Cardiac muscle cell (in vitro differentiated cells and primary cell): ENCODE results near the gene ZEB2. TPM values are rescaled to one million over a fixed set of nuclear protein-coding genes. Genes with fewer than 3 reads are reported as not detected.

ENCODE experiments used
- DNase-seq, 2 donors: peaks; one replicate each; pipeline versions ENCODE4 v3.0.0 to v3.0.0-alpha.2; 2010 to 2017; ENCODE audit warnings: low read depth in 1 of 2, low spot score in 1 of 2
- H3K27ac ChIP-seq: fragments of 200-600 bp; sonication (generic); 2 replicates; pipeline ENCODE4 v1.5.1; 2016
- H3K27me3 ChIP-seq: fragments of 200-600 bp; sonication (generic); 2 replicates; pipeline ENCODE4 v1.6.0; 2016; ENCODE audit warnings: control low read depth
- H3K36me3 ChIP-seq: fragments of 200-600 bp; sonication (generic); 2 replicates; pipeline ENCODE4 v1.5.1; 2016; ENCODE audit warnings: control low read depth
- H3K4me1 ChIP-seq: fragments of 200-600 bp; sonication (generic); 2 replicates; pipeline ENCODE4 v1.8.1; 2017; ENCODE audit warnings: low read depth, mild to moderate bottlenecking, mixed run types
- H3K4me3 ChIP-seq: fragments of 200-600 bp; sonication (generic); 2 replicates; pipeline ENCODE4 v1.5.1; 2016; ENCODE audit warnings: mild to moderate bottlenecking
- H3K9me3 ChIP-seq: fragments of 200-600 bp; sonication (generic); 2 replicates; pipeline ENCODE4 v1.5.1; 2017; ENCODE audit warnings: low read depth, mild to moderate bottlenecking, control low read depth
- CTCF ChIP-seq: IDR thresholded peaks from 2 replicates; pipeline ENCODE4 v1.5.1; 2012; ENCODE audit warnings: low read depth, mild to moderate bottlenecking, low read length
- polyA plus RNA-seq: library from polyadenylated mRNA; unstranded; fragments of >200 nt; fragmentation: Nextera tagmentation; extraction: Ambion mirVana; gene quantifications from 2 replicates; pipeline ENCODE4 v1.2.1, GENCODE V29; 2016
- total RNA-seq: library from RNA; depleted of rRNA; stranded (reverse); fragments of >200 nt; gene quantifications from 2 replicates; pipeline ENCODE4 v1.2.3, GENCODE V29; 2016

Gene ZEB2
- total and polyA plus RNA-seq, 2 experiments from 2014 or later = 16.8 to 41.2 TPM

- no peaks in the 10 kb centered on the region for H3K4me1 ChIP-seq
- TF ChIP-seq CTCF = no peak
- H3K4me3 ChIP-seq = no peak overlapping the region
- no peaks in the 10 kb centered on the region for H3K9me3 ChIP-seq
- H3K36me3 ChIP-seq = peaks cover 10% of the 10 kb centered on the region
- no peak overlapping the region for H3K27ac ChIP-seq
- DNase-seq = no peak
- H3K27me3 ChIP-seq = no peaks in the 10 kb centered on the region
Measured at GRCh38 chr2:144405982-144406788, 113.7 kb downstream of the ZEB2 start.

GRCh38 chr2:144405321-144405720, 114.6 kb downstream of the ZEB2 start:
- Histone ChIP-seq H3K4me3 (no peak overlapping the region), H3K27me3 (no peaks in the 10 kb centered on the region), H3K9me3 (no peaks in the 10 kb centered on the region), H3K4me1 (no peaks in the 10 kb centered on the region), H3K36me3 (peaks cover 19% of the 10 kb centered on the region), H3K27ac (no peak overlapping the region)
- DNase-seq = no peak
- no peak for TF ChIP-seq CTCF

- no peaks in the 10 kb centered on the region for H3K4me1 ChIP-seq
- no peaks in the 10 kb centered on the region for H3K27me3 ChIP-seq
- H3K36me3 ChIP-seq = peaks cover 23% of the 10 kb centered on the region
- DNase-seq = no peak
- H3K9me3 ChIP-seq = no peaks in the 10 kb centered on the region
- no peak overlapping the region for H3K27ac ChIP-seq
- no peak for TF ChIP-seq CTCF
- no peak overlapping the region for H3K4me3 ChIP-seq
Measured at GRCh38 chr2:144404586-144405314, 115.2 kb downstream of the ZEB2 start.

GRCh38 chr2:144403933-144404332, 116.0 kb downstream of the ZEB2 start:
- H3K27ac ChIP-seq = no peak overlapping the region
- H3K27me3 ChIP-seq = no peaks in the 10 kb centered on the region
- no peak for DNase-seq
- H3K4me1 ChIP-seq = no peaks in the 10 kb centered on the region
- TF ChIP-seq CTCF = no peak
- H3K4me3 ChIP-seq = no peak overlapping the region
- H3K9me3 ChIP-seq = no peaks in the 10 kb centered on the region
- peaks cover 29% of the 10 kb centered on the region for H3K36me3 ChIP-seq

GRCh38 chr2:144402251-144402650, 117.7 kb downstream of the ZEB2 start:
- no peak overlapping the region for H3K27ac ChIP-seq
- DNase-seq = no peak
- H3K27me3 ChIP-seq = no peaks in the 10 kb centered on the region
- H3K9me3 ChIP-seq = no peaks in the 10 kb centered on the region
- peaks cover 38% of the 10 kb centered on the region for H3K36me3 ChIP-seq
- no peak for TF ChIP-seq CTCF
- H3K4me1 ChIP-seq = no peaks in the 10 kb centered on the region
- no peak overlapping the region for H3K4me3 ChIP-seq
